ENCODE measurements around the gene FAM163B. TPM values are rescaled to one million over a fixed set of nuclear protein-coding genes. Genes with fewer than 3 reads are reported as not detected.

The FAM163B gene
- total RNA-seq, 4 donors from 2014 or later: not detected

GRCh38 chr9:133605446-133605845 lies 3.7 kb downstream of the FAM163B start:
- TF ChIP-seq POLR2A (IDR thresholded peaks at IDR 0.05) (no peak), CTCF (IDR thresholded peaks at IDR 0.05) (no peak)
- H3K36me3 ChIP-seq: no peaks in the 10 kb centered on the region
- no peak for DNase-seq
- no peak overlapping the region for H3K4me3 ChIP-seq (replicated peaks in 1 of 3)
- H3K27ac ChIP-seq: no peak overlapping the region
- intact Hi-C loops (cut with DNase I): no loop called here
- H3K9me3 ChIP-seq: no peaks in the 10 kb centered on the region
- H3K4me1 ChIP-seq: peaks cover 0 to 3% of the 10 kb centered on the region in 2 donors
- H3K27me3 ChIP-seq: no peaks in the 10 kb centered on the region
- 80 to 94% methylated on average over 6 to 15 of the region's 17 CpGs for WGBS, 2 donors

- DNase-seq: no peak
- TF ChIP-seq CTCF (IDR thresholded peaks at IDR 0.05) (no peak), POLR2A (IDR thresholded peaks at IDR 0.05) (no peak)
- no peaks in the 10 kb centered on the region for H3K9me3 ChIP-seq
- no peak overlapping the region for H3K4me3 ChIP-seq (replicated peaks in 1 of 3)
- H3K36me3 ChIP-seq: no peaks in the 10 kb centered on the region
- WGBS, 2 donors: 58 to 60% methylated on average over 11 to 14 of the region's 14 CpGs
- peaks cover 0 to 3% of the 10 kb centered on the region in 2 donors for H3K4me1 ChIP-seq
- intact Hi-C loops (cut with DNase I): no loop called here
- H3K27ac ChIP-seq: no peak overlapping the region
- no peaks in the 10 kb centered on the region for H3K27me3 ChIP-seq
Observed at GRCh38 chr9:133604856-133605255, 4.3 kb downstream of the FAM163B start.

GRCh38 chr9:133604214-133604613 lies 5.0 kb downstream of the FAM163B start:
- H3K36me3 ChIP-seq: no peaks in the 10 kb centered on the region
- H3K9me3 ChIP-seq: no peaks in the 10 kb centered on the region
- H3K27me3 ChIP-seq: no peaks in the 10 kb centered on the region
- H3K4me1 ChIP-seq: peaks cover 0 to 3% of the 10 kb centered on the region in 2 donors
- no peak for TF ChIP-seq CTCF (IDR thresholded peaks at IDR 0.05)
- TF ChIP-seq POLR2A (IDR thresholded peaks at IDR 0.05): no peak
- no peak overlapping the region for H3K4me3 ChIP-seq (replicated peaks in 1 of 3)
- DNase-seq: no peak
- WGBS, 2 donors: 52 to 60% methylated on average over 5 of the region's 5 CpGs
- H3K27ac ChIP-seq: no peak overlapping the region
- intact Hi-C loops (cut with DNase I): no loop called here

GRCh38 chr9:133603135-133603927 lies 5.9 kb downstream of the FAM163B start:
- Histone ChIP-seq H3K9me3 (no peaks in the 10 kb centered on the region), H3K27ac (no peak overlapping the region), H3K4me1 (no peaks in the 10 kb centered on the region), H3K36me3 (no peaks in the 10 kb centered on the region), H3K27me3 (no peaks in the 10 kb centered on the region), H3K4me3 (replicated peaks in 1 of 3) (no peak overlapping the region)
- intact Hi-C loops (cut with DNase I): no loop called here
- no peak for DNase-seq
- no peak for TF ChIP-seq POLR2A (IDR thresholded peaks at IDR 0.05)
- no peak for TF ChIP-seq CTCF (IDR thresholded peaks at IDR 0.05)
- 35 to 41% methylated on average over 14 of the region's 14 CpGs for WGBS, 2 donors

- no peaks in the 10 kb centered on the region for H3K27me3 ChIP-seq
- no peaks in the 10 kb centered on the region for H3K36me3 ChIP-seq
- DNase-seq: no peak
- no peaks in the 10 kb centered on the region for H3K4me1 ChIP-seq
- no peak overlapping the region for H3K27ac ChIP-seq
- H3K4me3 ChIP-seq (replicated peaks in 1 of 3): no peak overlapping the region
- H3K9me3 ChIP-seq: no peaks in the 10 kb centered on the region
- intact Hi-C loops (cut with DNase I): no loop called here
- TF ChIP-seq POLR2A (IDR thresholded peaks at IDR 0.05) (no peak), CTCF (IDR thresholded peaks at IDR 0.05) (no peak)
- WGBS, 2 donors: 72 to 76% methylated on average over 10 of the region's 10 CpGs
Observed at GRCh38 chr9:133602277-133602676, 6.9 kb downstream of the FAM163B start.

All from thyroid gland (tissue), 4 donors.